ENCODE measurements around the gene POU2AF2. TPM values are rescaled to one million over a fixed set of nuclear protein-coding genes. Genes with fewer than 3 reads are reported as not detected.
"Not testable (repeated sequence)": the region's sequence is repeated elsewhere in the genome, so short reads cannot be mapped to it uniquely, and the experiment has no call there.

POU2AF2 gene
- total and polyA plus RNA-seq, 4 donors, result 0.26 to 0.29 TPM; not detected in 2

- TF ChIP-seq, protein P1, sequence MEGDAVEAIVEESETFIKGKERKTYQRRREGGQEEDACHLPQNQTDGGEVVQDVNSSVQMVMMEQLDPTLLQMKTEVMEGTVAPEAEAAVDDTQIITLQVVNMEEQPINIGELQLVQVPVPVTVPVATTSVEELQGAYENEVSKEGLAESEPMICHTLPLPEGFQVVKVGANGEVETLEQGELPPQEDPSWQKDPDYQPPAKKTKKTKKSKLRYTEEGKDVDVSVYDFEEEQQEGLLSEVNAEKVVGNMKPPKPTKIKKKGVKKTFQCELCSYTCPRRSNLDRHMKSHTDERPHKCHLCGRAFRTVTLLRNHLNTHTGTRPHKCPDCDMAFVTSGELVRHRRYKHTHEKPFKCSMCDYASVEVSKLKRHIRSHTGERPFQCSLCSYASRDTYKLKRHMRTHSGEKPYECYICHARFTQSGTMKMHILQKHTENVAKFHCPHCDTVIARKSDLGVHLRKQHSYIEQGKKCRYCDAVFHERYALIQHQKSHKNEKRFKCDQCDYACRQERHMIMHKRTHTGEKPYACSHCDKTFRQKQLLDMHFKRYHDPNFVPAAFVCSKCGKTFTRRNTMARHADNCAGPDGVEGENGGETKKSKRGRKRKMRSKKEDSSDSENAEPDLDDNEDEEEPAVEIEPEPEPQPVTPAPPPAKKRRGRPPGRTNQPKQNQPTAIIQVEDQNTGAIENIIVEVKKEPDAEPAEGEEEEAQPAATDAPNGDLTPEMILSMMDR (IDR thresholded peaks at IDR 0.05; ENCODE audit: control extremely low read depth, extremely low read depth), result no peak
- Histone ChIP-seq H3K27me3 (ENCODE audit: control insufficient read depth in 3 of 3, insufficient read depth in 3 of 3, low read length in 2 of 3) (no peaks in the 10 kb centered on the region), H3K9ac (ENCODE audit: insufficient read depth in 1 of 2, low read length in 2 of 2) (no peak overlapping the region), H3K4me1 (ENCODE audit: control insufficient read depth in 5 of 5, insufficient read depth in 5 of 5, low read length in 5 of 5) (peaks cover 0 to 11% (median 0%) of the 10 kb centered on the region in 5 donors), H3K36me3 (ENCODE audit: control insufficient read depth in 4 of 4, insufficient read depth in 4 of 4, low read length in 4 of 4) (no peaks in the 10 kb centered on the region), H3K27ac (ENCODE audit: low read depth in 1 of 2, low read length in 1 of 2) (no peak overlapping the region), H3K4me3 (no peak overlapping the region), H3K9me3 (ENCODE audit: control insufficient read depth in 4 of 4, insufficient read depth in 3 of 4, low read length in 3 of 4) (no peaks in the 10 kb centered on the region)
- DNase-seq (peak in 1 of 3 donors; percentile 17), ATAC-seq (ENCODE audit: insufficient read depth, low FRiP score) (no peak)
- 86 to 93% methylated on average over 18 of the region's 18 CpGs for WGBS, 2 donors
Observed at GRCh38 chr11:111285189-111286091, 39.9 kb downstream of the POU2AF2 start.

- no peaks in the 10 kb centered on the region for H3K9me3 ChIP-seq (ENCODE audit: control insufficient read depth in 4 of 4, insufficient read depth in 3 of 4, low read length in 3 of 4)
- H3K27me3 ChIP-seq (ENCODE audit: control insufficient read depth in 3 of 3, insufficient read depth in 3 of 3, low read length in 2 of 3), result no peaks in the 10 kb centered on the region
- DNase-seq, result no peak
- no peak overlapping the region for H3K27ac ChIP-seq (ENCODE audit: low read depth in 1 of 2, low read length in 1 of 2)
- 94 to 98% methylated on average over 5 of the region's 5 CpGs for WGBS, 2 donors
- no peak for ATAC-seq (ENCODE audit: insufficient read depth, low FRiP score)
- H3K36me3 ChIP-seq (ENCODE audit: control insufficient read depth in 4 of 4, insufficient read depth in 4 of 4, low read length in 4 of 4), result no peaks in the 10 kb centered on the region
- TF ChIP-seq, protein P1 (IDR thresholded peaks at IDR 0.05; ENCODE audit: control extremely low read depth, extremely low read depth), result no peak
- H3K9ac ChIP-seq (ENCODE audit: insufficient read depth in 1 of 2, low read length in 2 of 2), result no peak overlapping the region
- H3K4me3 ChIP-seq, result no peak overlapping the region
- H3K4me1 ChIP-seq (ENCODE audit: control insufficient read depth in 5 of 5, insufficient read depth in 5 of 5, low read length in 5 of 5), result no peaks in the 10 kb centered on the region
Observed at GRCh38 chr11:111291764-111292163, 46.2 kb downstream of the POU2AF2 start.

DNA sequence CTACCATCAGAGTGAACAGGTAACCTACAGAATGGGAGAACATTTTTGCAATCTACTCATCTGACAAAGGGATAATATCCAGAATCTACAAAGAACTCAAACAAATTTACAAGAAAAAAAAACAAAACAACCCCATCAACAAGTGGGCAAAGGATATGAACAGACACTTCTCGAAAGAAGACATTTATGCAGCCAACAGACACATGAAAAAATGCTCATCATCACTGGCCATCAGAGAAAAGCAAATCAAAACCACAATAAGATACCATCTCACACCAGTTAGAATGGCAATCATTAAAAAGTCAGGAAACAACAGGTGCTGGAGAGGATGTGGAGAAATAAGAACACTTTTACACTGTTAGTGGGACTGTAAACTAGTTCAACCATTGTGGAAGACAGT, 46.9 kb downstream of the POU2AF2 start:
- not testable (repeated sequence) for DNase-seq; H3K27me3 ChIP-seq (ENCODE audit: control insufficient read depth in 3 of 3, insufficient read depth in 3 of 3, low read length in 2 of 3); H3K4me3 ChIP-seq; ATAC-seq (ENCODE audit: insufficient read depth, low FRiP score); H3K9ac ChIP-seq (ENCODE audit: insufficient read depth in 1 of 2, low read length in 2 of 2); H3K27ac ChIP-seq (ENCODE audit: low read depth in 1 of 2, low read length in 1 of 2); H3K4me1 ChIP-seq (ENCODE audit: control insufficient read depth in 5 of 5, insufficient read depth in 5 of 5, low read length in 5 of 5); H3K9me3 ChIP-seq (ENCODE audit: control insufficient read depth in 4 of 4, insufficient read depth in 3 of 4, low read length in 3 of 4); H3K36me3 ChIP-seq (ENCODE audit: control insufficient read depth in 4 of 4, insufficient read depth in 4 of 4, low read length in 4 of 4)
- 93 to 96% methylated on average over 1 of the region's 1 CpG for WGBS, 2 donors

- 91 to 92% methylated on average over 3 of the region's 3 CpGs for WGBS, 2 donors
Observed at GRCh38 chr11:111296196-111296595, 50.7 kb downstream of the POU2AF2 start.

More at GRCh38 chr11:111296196-111296595, 50.7 kb downstream of the POU2AF2 start:
- H3K4me1 ChIP-seq (ENCODE audit: control insufficient read depth in 5 of 5, insufficient read depth in 5 of 5, low read length in 5 of 5), result peaks cover 0 to 12% (median 7%) of the 10 kb centered on the region in 5 donors
- no peaks in the 10 kb centered on the region for H3K27me3 ChIP-seq (ENCODE audit: control insufficient read depth in 3 of 3, insufficient read depth in 3 of 3, low read length in 2 of 3)
- DNase-seq, result no peak
- no peak overlapping the region for H3K9ac ChIP-seq (ENCODE audit: insufficient read depth in 1 of 2, low read length in 2 of 2)
- no peak overlapping the region for H3K4me3 ChIP-seq
- no peaks in the 10 kb centered on the region for H3K9me3 ChIP-seq (ENCODE audit: control insufficient read depth in 4 of 4, insufficient read depth in 3 of 4, low read length in 3 of 4)
- TF ChIP-seq, protein P1 (IDR thresholded peaks at IDR 0.05; ENCODE audit: control extremely low read depth, extremely low read depth), result no peak
- H3K27ac ChIP-seq (ENCODE audit: low read depth in 1 of 2, low read length in 1 of 2), result no peak overlapping the region
- no peak for ATAC-seq (ENCODE audit: insufficient read depth, low FRiP score)
- H3K36me3 ChIP-seq (ENCODE audit: control insufficient read depth in 4 of 4, insufficient read depth in 4 of 4, low read length in 4 of 4), result no peaks in the 10 kb centered on the region

Measured in lung (tissue), 12 donors.